ENCODE measurements around the gene DLGAP4.

Gene DLGAP4

GRCh38 chr20:36352843-36353553 is 46.9 kb downstream of the DLGAP4 start:
- Histone ChIP-seq H3K4me3 (replicated peaks; ENCODE audit: low read depth, low read length) (no peak overlapping the region), H3K27me3 (replicated peaks; ENCODE audit: control insufficient read depth, insufficient read depth, low read length) (no peaks in the 10 kb centered on the region; the same call in 1 of the 2 replicates), H3K36me3 (ENCODE audit: control insufficient read depth, insufficient read depth, low read length) (no peaks in the 10 kb centered on the region)
- TF ChIP-seq CTCF (IDR thresholded peaks at IDR 0.05; ENCODE audit: insufficient read depth, low read length, poor library complexity, severe bottlenecking) = no peak
- DNase-seq (ENCODE audit: extremely low read depth, insufficient read length) = no peak

- no peaks in the 10 kb centered on the region for H3K36me3 ChIP-seq (ENCODE audit: control insufficient read depth, insufficient read depth, low read length)
- H3K27me3 ChIP-seq (replicated peaks; ENCODE audit: control insufficient read depth, insufficient read depth, low read length) = no peaks in the 10 kb centered on the region; the same call in 1 of the 2 replicates
- no peak for TF ChIP-seq CTCF (IDR thresholded peaks at IDR 0.05; ENCODE audit: insufficient read depth, low read length, poor library complexity, severe bottlenecking)
- no peak for DNase-seq (ENCODE audit: extremely low read depth, insufficient read length)
- H3K4me3 ChIP-seq (replicated peaks; ENCODE audit: low read depth, low read length) = no peak overlapping the region
Measured at GRCh38 chr20:36353740-36354139, 47.6 kb downstream of the DLGAP4 start.

GRCh38 chr20:36355469-36356171 is 49.5 kb downstream of the DLGAP4 start:
- H3K4me3 ChIP-seq (replicated peaks; ENCODE audit: low read depth, low read length) = no peak overlapping the region
- no peak for DNase-seq (ENCODE audit: extremely low read depth, insufficient read length)
- no peaks in the 10 kb centered on the region for H3K36me3 ChIP-seq (ENCODE audit: control insufficient read depth, insufficient read depth, low read length)
- no peaks in the 10 kb centered on the region; the same call in 1 of the 2 replicates for H3K27me3 ChIP-seq (replicated peaks; ENCODE audit: control insufficient read depth, insufficient read depth, low read length)
- no peak for TF ChIP-seq CTCF (IDR thresholded peaks at IDR 0.05; ENCODE audit: insufficient read depth, low read length, poor library complexity, severe bottlenecking)

- H3K27me3 ChIP-seq (replicated peaks; ENCODE audit: control insufficient read depth, insufficient read depth, low read length) = no peaks in the 10 kb centered on the region
- no peak for TF ChIP-seq CTCF (IDR thresholded peaks at IDR 0.05; ENCODE audit: insufficient read depth, low read length, poor library complexity, severe bottlenecking)
- H3K4me3 ChIP-seq (replicated peaks; ENCODE audit: low read depth, low read length) = no peak overlapping the region
- no peaks in the 10 kb centered on the region for H3K36me3 ChIP-seq (ENCODE audit: control insufficient read depth, insufficient read depth, low read length)
- DNase-seq (ENCODE audit: extremely low read depth, insufficient read length) = no peak
Measured at GRCh38 chr20:36359668-36360406, 53.7 kb downstream of the DLGAP4 start.

- DNase-seq (ENCODE audit: extremely low read depth, insufficient read length) = no peak
- H3K27me3 ChIP-seq (replicated peaks; ENCODE audit: control insufficient read depth, insufficient read depth, low read length) = no peaks in the 10 kb centered on the region; the same call in 1 of the 2 replicates
- H3K4me3 ChIP-seq (replicated peaks; ENCODE audit: low read depth, low read length) = no peak overlapping the region
- H3K36me3 ChIP-seq (ENCODE audit: control insufficient read depth, insufficient read depth, low read length) = no peaks in the 10 kb centered on the region
- no peak for TF ChIP-seq CTCF (IDR thresholded peaks at IDR 0.05; ENCODE audit: insufficient read depth, low read length, poor library complexity, severe bottlenecking)
Measured at GRCh38 chr20:36360429-36360828, 54.3 kb downstream of the DLGAP4 start.
